Peyer's patch (tissue), 4 donors: ENCODE results near the gene GNB5. TPM values are rescaled to one million over a fixed set of nuclear protein-coding genes. Genes with fewer than 3 reads are reported as not detected.

Source experiments
- DNase-seq, 3 donors: peaks; one replicate each; pipeline ENCODE4 v3.0.0-alpha.2; 2017 to 2019
- H3K27ac ChIP-seq, 4 donors: fragments of 200-600 bp; sonication (generic); one replicate each; pipeline ENCODE4 v1.5.1; 2016 to 2019
- H3K27me3 ChIP-seq, 2 donors: fragments of 200-600 bp; sonication (generic); one replicate each; pipeline ENCODE4 v1.5.1; 2019
- H3K36me3 ChIP-seq, 3 donors: fragments of 200-600 bp; sonication (generic); one replicate each; pipeline ENCODE4 v1.5.1; 2016 to 2019
- H3K4me1 ChIP-seq, 4 donors: fragments of 200-600 bp; sonication (generic); one replicate each; pipeline ENCODE4 v1.5.1; 2016 to 2019
- H3K4me3 ChIP-seq, 4 donors: fragments of 200-600 bp; sonication (generic); 1 replicate in 3 of 4; 2 replicates in 1 of 4; pipeline ENCODE4 v1.5.1; 2016 to 2019; ENCODE audit warnings: mild to moderate bottlenecking in 1 of 4
- H3K9me3 ChIP-seq, 4 donors: fragments of 200-600 bp; sonication (generic); one replicate each; pipeline ENCODE4 v1.5.1; 2016 to 2019; ENCODE audit warnings: mild to moderate bottlenecking in 1 of 4
- POLR2A ChIP-seq, 2 donors: fragments of 450-650 bp; IDR thresholded peaks; one replicate each; pipeline ENCODE4 v1.5.1; 2017; ENCODE audit warnings: antibody characterized with exemption in 2 of 2, mild to moderate bottlenecking in 2 of 2, moderate library complexity in 2 of 2
- total RNA-seq, 4 donors: library from RNA; depleted of rRNA; stranded (reverse); fragments of >200 nt; gene quantifications; one replicate each; pipeline ENCODE4 v1.1.0, GENCODE V29; 2016
- TF ChIP-seq, protein P1 (sequence below), 6 experiments: fragments of 450-650 bp in 4 of 6; fragments of 200-600 bp in 2 of 6; sonication (generic) in 1 of 6; IDR thresholded peaks; one replicate each; pipeline ENCODE4 v1.5.1; 2017 to 2019; ENCODE audit warnings: antibody characterized with exemption in 6 of 6, mild to moderate bottlenecking in 3 of 6, moderate library complexity in 1 of 6

The GNB5 gene
- total RNA-seq, 4 donors from 2014 or later = 6.1 to 120 (median 7.6) TPM

DNA sequence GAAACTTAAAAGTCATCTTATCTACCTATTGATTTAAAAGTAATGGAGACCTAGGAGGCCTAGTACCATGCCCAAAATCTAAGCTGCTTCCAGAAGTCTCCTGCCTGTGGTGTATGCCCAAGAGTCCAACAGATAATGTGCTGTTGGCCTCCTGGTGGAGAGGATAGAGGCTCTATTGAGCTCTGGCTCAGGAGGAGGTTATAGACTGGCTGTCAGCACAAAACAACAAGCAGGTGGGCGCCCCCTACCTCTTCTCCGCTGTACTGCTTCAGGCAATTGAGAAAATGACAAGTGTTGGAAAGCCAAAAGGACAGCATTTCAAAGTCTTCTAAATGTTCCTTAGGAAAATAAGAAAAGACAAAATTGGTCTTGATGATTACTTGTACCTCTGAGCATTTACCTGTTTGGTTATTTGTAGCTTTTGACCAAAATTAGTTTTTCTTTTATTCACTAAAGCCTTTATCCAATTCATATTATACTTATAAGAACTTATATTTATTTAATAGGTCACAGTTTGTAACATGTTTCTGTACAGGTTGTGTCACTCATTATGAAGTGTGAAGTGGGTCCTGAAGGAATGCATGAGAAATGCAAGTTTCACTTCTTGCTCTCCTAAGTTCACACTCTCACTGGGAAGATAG, 17.2 kb upstream of the GNB5 start:
- Histone ChIP-seq H3K27me3 (no peaks in the 10 kb centered on the region), H3K4me3 (no peak overlapping the region), H3K36me3 (peaks cover 0 to 17% (median 0%) of the 10 kb centered on the region in 3 donors), H3K27ac (no peak overlapping the region), H3K4me1 (no peaks in the 10 kb centered on the region), H3K9me3 (no peaks in the 10 kb centered on the region)
- peak; percentile 66 to 87 (median 66) for DNase-seq
- no peak for TF ChIP-seq POLR2A (IDR thresholded peaks at IDR 0.05)
- TF ChIP-seq, protein P1, sequence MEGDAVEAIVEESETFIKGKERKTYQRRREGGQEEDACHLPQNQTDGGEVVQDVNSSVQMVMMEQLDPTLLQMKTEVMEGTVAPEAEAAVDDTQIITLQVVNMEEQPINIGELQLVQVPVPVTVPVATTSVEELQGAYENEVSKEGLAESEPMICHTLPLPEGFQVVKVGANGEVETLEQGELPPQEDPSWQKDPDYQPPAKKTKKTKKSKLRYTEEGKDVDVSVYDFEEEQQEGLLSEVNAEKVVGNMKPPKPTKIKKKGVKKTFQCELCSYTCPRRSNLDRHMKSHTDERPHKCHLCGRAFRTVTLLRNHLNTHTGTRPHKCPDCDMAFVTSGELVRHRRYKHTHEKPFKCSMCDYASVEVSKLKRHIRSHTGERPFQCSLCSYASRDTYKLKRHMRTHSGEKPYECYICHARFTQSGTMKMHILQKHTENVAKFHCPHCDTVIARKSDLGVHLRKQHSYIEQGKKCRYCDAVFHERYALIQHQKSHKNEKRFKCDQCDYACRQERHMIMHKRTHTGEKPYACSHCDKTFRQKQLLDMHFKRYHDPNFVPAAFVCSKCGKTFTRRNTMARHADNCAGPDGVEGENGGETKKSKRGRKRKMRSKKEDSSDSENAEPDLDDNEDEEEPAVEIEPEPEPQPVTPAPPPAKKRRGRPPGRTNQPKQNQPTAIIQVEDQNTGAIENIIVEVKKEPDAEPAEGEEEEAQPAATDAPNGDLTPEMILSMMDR (IDR thresholded peaks at IDR 0.05) = peak; percentile 61 to 78 (median 73)

DNA sequence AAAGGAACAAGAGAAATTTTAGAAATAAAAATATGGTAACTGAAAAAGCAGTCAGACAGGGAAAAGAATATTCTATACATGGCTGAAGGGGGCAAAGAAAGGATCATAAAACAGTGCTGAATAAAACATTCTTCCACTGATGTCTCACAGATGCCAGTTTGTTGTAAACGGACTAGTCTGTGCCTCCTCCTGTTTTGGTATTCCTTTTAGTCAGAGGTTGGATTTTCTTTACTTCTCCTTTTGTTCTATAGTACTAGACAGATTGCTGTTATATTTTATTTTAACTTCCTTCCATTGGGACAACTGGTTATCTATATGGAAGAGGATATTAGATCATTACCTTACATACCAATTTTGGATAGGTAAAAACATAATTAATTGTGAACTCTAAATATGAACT, 16.0 kb upstream of the GNB5 start:
- no peaks in the 10 kb centered on the region for H3K4me1 ChIP-seq
- H3K27me3 ChIP-seq = no peaks in the 10 kb centered on the region
- H3K36me3 ChIP-seq = peaks cover 0 to 11% (median 0%) of the 10 kb centered on the region in 3 donors
- no peaks in the 10 kb centered on the region for H3K9me3 ChIP-seq
- H3K27ac ChIP-seq = no peak overlapping the region
- H3K4me3 ChIP-seq = no peak overlapping the region
- TF ChIP-seq POLR2A (IDR thresholded peaks at IDR 0.05) = no peak
- TF ChIP-seq, protein P1 (IDR thresholded peaks at IDR 0.05) = no peak
- DNase-seq = no peak

DNA sequence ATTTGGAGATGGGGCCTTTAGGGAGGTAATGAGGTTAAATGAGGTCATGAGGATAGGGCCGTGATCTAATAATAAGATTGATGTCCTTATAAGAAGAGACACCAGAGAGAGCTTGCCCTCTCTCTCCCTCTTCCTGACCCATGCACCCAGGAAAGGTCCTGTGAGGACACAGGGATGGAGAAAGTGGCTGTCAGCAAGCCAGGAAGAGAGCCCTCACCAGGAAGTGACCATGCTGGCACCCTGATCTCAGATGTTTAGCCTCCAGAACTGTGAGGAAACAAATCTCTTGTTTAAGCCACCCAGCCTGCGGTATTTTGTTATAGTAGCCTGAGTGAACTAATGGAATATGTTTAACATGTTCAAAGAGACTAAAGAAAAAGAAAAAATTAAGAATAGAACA, 15.3 kb upstream of the GNB5 start:
- DNase-seq = no peak
- Histone ChIP-seq H3K27ac (no peak overlapping the region), H3K9me3 (no peaks in the 10 kb centered on the region), H3K4me1 (no peaks in the 10 kb centered on the region), H3K4me3 (no peak overlapping the region), H3K27me3 (no peaks in the 10 kb centered on the region), H3K36me3 (peaks cover 0 to 11% (median 0%) of the 10 kb centered on the region in 3 donors)
- TF ChIP-seq POLR2A (IDR thresholded peaks at IDR 0.05) = no peak
- TF ChIP-seq, protein P1 (IDR thresholded peaks at IDR 0.05) = no peak

DNA sequence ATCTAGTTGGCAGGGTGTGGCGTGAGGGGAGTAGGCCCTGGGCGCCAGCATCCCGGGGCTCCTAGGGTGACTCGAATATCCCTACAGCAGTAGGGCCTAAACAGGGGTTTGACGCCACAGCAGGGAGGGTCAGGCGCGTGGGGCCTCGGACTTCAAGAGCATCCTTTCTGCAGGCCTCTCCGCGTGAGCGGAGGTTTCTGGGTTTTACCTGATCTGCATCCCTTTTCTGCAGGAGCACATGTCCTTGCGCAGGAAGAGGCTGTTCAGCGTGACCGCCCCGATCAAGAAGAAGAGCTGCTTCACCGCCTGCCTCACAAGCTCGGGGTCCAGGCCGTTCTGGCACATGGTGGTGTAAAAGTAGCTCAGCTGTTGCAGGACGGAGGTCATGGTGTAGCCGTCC, 13.5 kb upstream of the GNB5 start:
- H3K36me3 ChIP-seq = peaks cover 0 to 11% (median 0%) of the 10 kb centered on the region in 3 donors
- H3K27ac ChIP-seq = no peak overlapping the region
- DNase-seq = no peak
- TF ChIP-seq, protein P1 (IDR thresholded peaks at IDR 0.05) = no peak
- TF ChIP-seq POLR2A (IDR thresholded peaks at IDR 0.05) = no peak
- no peaks in the 10 kb centered on the region for H3K27me3 ChIP-seq
- H3K9me3 ChIP-seq = no peaks in the 10 kb centered on the region
- H3K4me3 ChIP-seq = no peak overlapping the region
- H3K4me1 ChIP-seq = no peaks in the 10 kb centered on the region

DNA sequence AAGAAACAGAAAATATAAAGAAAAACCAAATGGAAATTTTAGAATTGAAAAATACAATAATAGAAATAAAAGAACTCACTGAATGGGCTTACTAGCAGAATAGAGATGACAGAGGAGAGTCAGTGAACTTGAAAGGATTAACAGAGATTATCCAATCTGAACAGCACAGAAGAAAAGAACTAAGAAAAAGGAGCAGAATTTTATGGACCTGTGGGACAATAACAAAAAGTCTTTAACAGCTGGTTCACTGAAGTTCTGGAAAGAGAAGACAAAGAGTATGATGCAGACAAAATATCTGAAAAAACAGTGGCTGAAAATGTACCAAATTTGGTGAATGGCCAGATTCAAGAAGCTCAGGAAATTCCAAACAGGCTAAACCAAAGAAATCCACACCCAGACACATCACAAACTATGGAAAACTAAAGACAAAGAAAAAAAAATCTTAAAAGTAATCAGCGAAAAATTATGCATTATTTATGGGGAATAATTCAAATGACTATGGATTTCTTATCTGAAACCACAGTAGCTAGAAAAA, 9.7 kb upstream of the GNB5 start:
- no peak for TF ChIP-seq POLR2A (IDR thresholded peaks at IDR 0.05)
- TF ChIP-seq, protein P1 (IDR thresholded peaks at IDR 0.05) = no peak
- Histone ChIP-seq H3K27me3 (no peaks in the 10 kb centered on the region), H3K4me3 (no peak overlapping the region), H3K36me3 (peaks cover 0 to 11% (median 0%) of the 10 kb centered on the region in 3 donors), H3K9me3 (no peaks in the 10 kb centered on the region), H3K4me1 (no peaks in the 10 kb centered on the region), H3K27ac (no peak overlapping the region)
- no peak for DNase-seq
